OCI-LY3 (cell line): ENCODE results near the gene HSPA12B.

Source experiments
- H2AFZ ChIP-seq: fragments of 200-600, 300-600 bp; shearing (Covaris generic); 2 replicates; pipeline ENCODE4 v1.6.0; 2014; ENCODE audit warnings: antibody characterized with exemption, low read depth, low read length
- H3K27ac ChIP-seq: fragments of 200-600, 300-600 bp; sonication (generic); 2 replicates; pipeline ENCODE4 v1.5.1; 2014; ENCODE audit warnings: mild to moderate bottlenecking, low read length, moderate library complexity, mixed read lengths
- H3K27me3 ChIP-seq: fragments of 200-600, 300-600 bp; sonication (generic); 2 replicates; pipeline ENCODE4 v1.6.1; 2014; ENCODE audit warnings: low read depth, low read length, mixed read lengths
- H3K36me3 ChIP-seq: fragments of 200-600, 300-600 bp; sonication (generic); replicated peaks from 2 replicates; pipeline ENCODE3; 2014; ENCODE audit warnings: low read depth, low read length, mixed read lengths
- H3K4me1 ChIP-seq: fragments of 300-600, 200-600 bp; sonication (generic); 2 replicates; pipeline ENCODE4 v1.6.1; 2014; ENCODE audit warnings: low read length, mixed read lengths
- H3K4me2 ChIP-seq: fragments of 200-600, 300-600 bp; sonication (generic); 2 replicates; pipeline ENCODE4 v1.6.1; 2014; ENCODE audit warnings: low read length, mixed read lengths
- H3K4me3 ChIP-seq: fragments of 300-600, 200-600 bp; sonication (generic); 2 replicates; pipeline ENCODE4 v1.5.1; 2014; ENCODE audit warnings: antibody characterized with exemption, mild to moderate bottlenecking, low read length, moderate library complexity
- H3K79me2 ChIP-seq: fragments of 300-600, 200-600 bp; shearing (Covaris generic); 2 replicates; pipeline ENCODE4 v1.6.1; 2014; ENCODE audit warnings: mild to moderate bottlenecking, low read length, mixed read lengths
- H3K9ac ChIP-seq: fragments of 300-600, 200-600 bp; shearing (Covaris generic); 2 replicates; pipeline ENCODE4 v1.6.0; 2014; ENCODE audit warnings: mild to moderate bottlenecking, low read length, moderate library complexity
- H3K9me3 ChIP-seq: fragments of 200-600, 300-600 bp; shearing (Covaris generic); 2 replicates; pipeline ENCODE4 v1.6.1; 2014; ENCODE audit warnings: low read length, mixed read lengths; ENCODE audit not compliant: insufficient read depth
- H4K20me1 ChIP-seq: fragments of 200-600, 300-600 bp; sonication (generic); 2 replicates; pipeline ENCODE4 v1.6.1; 2016; ENCODE audit warnings: low read length, mixed read lengths; ENCODE audit not compliant: insufficient read depth
- CTCF ChIP-seq: fragments of 200-600, 300-600 bp; sonication (generic); IDR thresholded peaks from 2 replicates; pipeline ENCODE4 v1.5.1; 2014; ENCODE audit warnings: antibody characterized with exemption, low read length, low read depth
- EZH2phosphoT487 ChIP-seq: fragments of 200-600 bp; shearing (Covaris generic); IDR thresholded peaks from 2 replicates; pipeline ENCODE4 v1.6.1; 2018; ENCODE audit warnings: antibody characterized with exemption, mixed run types, low read depth

HSPA12B gene

GRCh38 chr20:3733119-3733995 is 872 bp downstream of the HSPA12B start:
- Histone ChIP-seq H3K27me3 (peaks cover 5% of the 10 kb centered on the region; the same call in 1 of the 2 replicates), H3K4me3 (no peak overlapping the region), H3K9ac (no peak overlapping the region), H3K9me3 (no peaks in the 10 kb centered on the region), H2AFZ (no peak overlapping the region), H3K4me2 (no peak overlapping the region), H3K27ac (no peak overlapping the region), H3K36me3 (no peaks in the 10 kb centered on the region), H3K4me1 (no peaks in the 10 kb centered on the region; the same call in 1 of the 2 replicates), H4K20me1 (no peaks in the 10 kb centered on the region), H3K79me2 (no peaks in the 10 kb centered on the region)
- TF ChIP-seq CTCF, result no peak
- no peak for TF ChIP-seq EZH2phosphoT487

GRCh38 chr20:3734111-3734843 is 1.8 kb downstream of the HSPA12B start:
- H3K9ac ChIP-seq, result no peak overlapping the region
- no peaks in the 10 kb centered on the region for H4K20me1 ChIP-seq
- no peaks in the 10 kb centered on the region for H3K36me3 ChIP-seq
- no peaks in the 10 kb centered on the region for H3K9me3 ChIP-seq
- H3K4me1 ChIP-seq, result no peaks in the 10 kb centered on the region; the same call in 1 of the 2 replicates
- H2AFZ ChIP-seq, result no peak overlapping the region
- H3K4me3 ChIP-seq, result no peak overlapping the region
- H3K79me2 ChIP-seq, result no peaks in the 10 kb centered on the region
- H3K27me3 ChIP-seq, result no peaks in the 10 kb centered on the region
- TF ChIP-seq CTCF, result no peak
- TF ChIP-seq EZH2phosphoT487, result no peak
- H3K4me2 ChIP-seq, result no peak overlapping the region
- H3K27ac ChIP-seq, result no peak overlapping the region

- no peak overlapping the region for H3K9ac ChIP-seq
- no peak overlapping the region for H3K4me3 ChIP-seq
- H3K9me3 ChIP-seq, result no peaks in the 10 kb centered on the region
- H3K79me2 ChIP-seq, result no peaks in the 10 kb centered on the region
- no peaks in the 10 kb centered on the region for H4K20me1 ChIP-seq
- TF ChIP-seq CTCF (no peak), EZH2phosphoT487 (no peak)
- H3K36me3 ChIP-seq, result no peaks in the 10 kb centered on the region
- no peak overlapping the region for H3K27ac ChIP-seq
- H3K27me3 ChIP-seq, result no peaks in the 10 kb centered on the region
- no peak overlapping the region for H3K4me2 ChIP-seq
- H3K4me1 ChIP-seq, result no peaks in the 10 kb centered on the region
- no peak overlapping the region for H2AFZ ChIP-seq
Measured at GRCh38 chr20:3735768-3736167, 3.3 kb downstream of the HSPA12B start.
